Panc1 (cell line): ENCODE results near the gene ALK. TPM values are rescaled to one million over a fixed set of nuclear protein-coding genes. Genes with fewer than 3 reads are reported as not detected.

Experiments used
- ATAC-seq: fragments of 200-7000 bp; cut with Tn5 transposase; 2 replicates; pipeline ENCODE4 v1.9.1; 2020; ENCODE audit warnings: mild to moderate bottlenecking, moderate library complexity
- BruUV-seq: library from RNA; stranded (reverse); fragments of 400-500 nt; replicated peaks from 2 replicates; lab custom pipeline; 2021; lab: Mats Ljungman, UMichigan
- CTCF ChIA-PET: fragments of 300-600 bp; sonication (Branson Sonifier 250); formaldehyde crosslinking; loops from one replicate; lab custom pipeline; 2022; ENCODE audit warnings: antibody characterized with exemption; lab: Charles Lee
- POLR2A ChIA-PET: fragments of 300-600 bp; sonication (Branson Sonifier 250); formaldehyde crosslinking; loops from one replicate; lab custom pipeline; 2022; ENCODE audit warnings: antibody characterized with exemption; lab: Charles Lee
- DNase-seq: peaks from one replicate; pipeline ENCODE4 v3.0.0-alpha.2; 2010; ENCODE audit warnings: low read depth, low spot score
- H3K27ac ChIP-seq: 2 replicates; pipeline ENCODE4 v1.5.1; 2011; ENCODE audit warnings: mild to moderate bottlenecking, low read length, inconsistent platforms
- H3K27me3 ChIP-seq: fragments of 200-500 bp; sonication (Bioruptor generic); 2 replicates; pipeline ENCODE4 v1.6.0; 2014; ENCODE audit warnings: low read length, inconsistent platforms; ENCODE audit not compliant: control insufficient read depth, insufficient read depth
- H3K36me3 ChIP-seq: fragments of 200-500 bp; sonication (Bioruptor generic); 2 replicates; pipeline ENCODE4 v1.5.1; 2014; ENCODE audit warnings: inconsistent platforms, mild to moderate bottlenecking, low read length, moderate library complexity; ENCODE audit not compliant: control insufficient read depth, insufficient read depth
- H3K4me1 ChIP-seq: 2 replicates; pipeline ENCODE4 v1.5.1; 2011; ENCODE audit warnings: inconsistent platforms, mild to moderate bottlenecking, low read length, moderate library complexity; ENCODE audit not compliant: control insufficient read depth, insufficient read depth
- H3K4me3 ChIP-seq, 2 experiments: 2 replicates each; pipeline ENCODE4 v1.5.1; 2011 to 2012; ENCODE audit warnings: low read depth in 2 of 2, low read length in 2 of 2, mild to moderate bottlenecking in 2 of 2, inconsistent platforms in 1 of 2, moderate library complexity in 1 of 2
- H3K9me3 ChIP-seq: fragments of 200-500 bp; sonication (Bioruptor generic); 2 replicates; pipeline ENCODE4 v1.5.1; 2014; ENCODE audit warnings: low read depth, mild to moderate bottlenecking, inconsistent platforms, low read length, moderate library complexity; ENCODE audit not compliant: control insufficient read depth, insufficient read depth
- CTCF ChIP-seq: fragments of 450-650 bp; IDR thresholded peaks from 2 replicates; pipeline ENCODE4 v1.5.1; 2017; ENCODE audit warnings: mild to moderate bottlenecking
- POLR2AphosphoS5 ChIP-seq: IDR thresholded peaks from 2 replicates; pipeline ENCODE4 v1.6.1; 2012; ENCODE audit warnings: mild to moderate bottlenecking, low read depth, low read length, moderate library complexity
- REST ChIP-seq, 2 experiments: IDR thresholded peaks; 2 replicates each; pipeline ENCODE4 v1.6.1; 2011 to 2012; ENCODE audit warnings: low read depth in 2 of 2, control low read depth in 1 of 2, low read length in 1 of 2, mild to moderate bottlenecking in 1 of 2, moderate library complexity in 1 of 2; ENCODE audit not compliant: insufficient read depth in 1 of 2
- SIN3A ChIP-seq: IDR thresholded peaks from 2 replicates; pipeline ENCODE4 v1.6.1; 2012; ENCODE audit warnings: low read depth, mild to moderate bottlenecking, low read length, moderate library complexity, borderline replicate concordance; ENCODE audit not compliant: insufficient read depth
- in situ Hi-C: cut with HindIII; loops from 2 replicates; pipeline ENCODE4 v1.10.0; 2016; ENCODE audit warnings: low sequenced_read_pairs, low pct_unique_long_range_greater_than_20kb
- intact Hi-C: fragments of 100-400 bp; cut with micrococcal nuclease; formaldehyde crosslinking; loops from one replicate; pipeline ENCODE4 v1.10.0; 2022; ENCODE audit not compliant: unreplicated experiment
- total RNA-seq: library from RNA; stranded (reverse); gene quantifications from one replicate; pipeline ENCODE4 v1.2.1, GENCODE V29; 2021; ENCODE audit not compliant: unreplicated experiment

Gene ALK
- total RNA-seq, 1 experiment from 2014 or later, result not detected

GRCh38 chr2:29390136-29390535 lies 531.2 kb downstream of the ALK start:
- ATAC-seq (no peak), DNase-seq (no peak)
- TF ChIP-seq REST (IDR thresholded peaks at IDR 0.05; ENCODE audit: insufficient read depth in 1 of 2, low read depth in 2 of 2, low read length in 1 of 2), result no peak
- Histone ChIP-seq H3K9me3 (no peaks in the 10 kb centered on the region), H3K4me1 (no peaks in the 10 kb centered on the region), H3K27me3 (peaks cover 16% of the 10 kb centered on the region; the same call in 1 of the 2 replicates), H3K27ac (no peak overlapping the region), H3K4me3 (no peak overlapping the region), H3K36me3 (no peaks in the 10 kb centered on the region)
- BruUV-seq, result no TSS peak
- ChIA-PET CTCF (no interaction called here), POLR2A (no interaction called here)
- in situ Hi-C loops, result no loop called here
- intact Hi-C loops, result no loop called here

GRCh38 chr2:29389686-29390085 lies 531.7 kb downstream of the ALK start:
- ATAC-seq, result no peak
- intact Hi-C loops (no loop called here), in situ Hi-C loops (no loop called here)

More at GRCh38 chr2:29389686-29390085, 531.7 kb downstream of the ALK start:
- Histone ChIP-seq H3K27ac (no peak overlapping the region), H3K9me3 (no peaks in the 10 kb centered on the region), H3K4me1 (no peaks in the 10 kb centered on the region), H3K27me3 (peaks cover 16% of the 10 kb centered on the region; the same call in 1 of the 2 replicates), H3K36me3 (no peaks in the 10 kb centered on the region), H3K4me3 (no peak overlapping the region)
- no TSS peak for BruUV-seq
- TF ChIP-seq SIN3A (no peak), REST (IDR thresholded peaks at IDR 0.05; ENCODE audit: insufficient read depth in 1 of 2, low read depth in 2 of 2, low read length in 1 of 2) (no peak), POLR2AphosphoS5 (no peak), CTCF (no peak)
- CTCF ChIA-PET, result no interaction called here
- POLR2A ChIA-PET, result no interaction called here
- no peak for DNase-seq
